ENCODE data around the gene CPSF7. TPM values are rescaled to one million over a fixed set of nuclear protein-coding genes. Genes with fewer than 3 reads are reported as not detected.
"Not testable (repeated sequence)": the region's sequence is repeated elsewhere in the genome, so short reads cannot be mapped to it uniquely, and the experiment has no call there.

The CPSF7 gene
- total and polyA plus RNA-seq, 9 donors, result 33.3 to 109 (median 83.4) TPM

- no peak overlapping the region for H3K27ac ChIP-seq
- WGBS, 3 donors, result 17 to 47% (median 33%) methylated on average over 1 of the region's 1 CpG
- H3K4me3 ChIP-seq, result no peak overlapping the region
- no peak for DNase-seq
- no peaks in the 10 kb centered on the region for H3K9me3 ChIP-seq
- H3K36me3 ChIP-seq, result no peaks in the 10 kb centered on the region
- TF ChIP-seq, protein P1, sequence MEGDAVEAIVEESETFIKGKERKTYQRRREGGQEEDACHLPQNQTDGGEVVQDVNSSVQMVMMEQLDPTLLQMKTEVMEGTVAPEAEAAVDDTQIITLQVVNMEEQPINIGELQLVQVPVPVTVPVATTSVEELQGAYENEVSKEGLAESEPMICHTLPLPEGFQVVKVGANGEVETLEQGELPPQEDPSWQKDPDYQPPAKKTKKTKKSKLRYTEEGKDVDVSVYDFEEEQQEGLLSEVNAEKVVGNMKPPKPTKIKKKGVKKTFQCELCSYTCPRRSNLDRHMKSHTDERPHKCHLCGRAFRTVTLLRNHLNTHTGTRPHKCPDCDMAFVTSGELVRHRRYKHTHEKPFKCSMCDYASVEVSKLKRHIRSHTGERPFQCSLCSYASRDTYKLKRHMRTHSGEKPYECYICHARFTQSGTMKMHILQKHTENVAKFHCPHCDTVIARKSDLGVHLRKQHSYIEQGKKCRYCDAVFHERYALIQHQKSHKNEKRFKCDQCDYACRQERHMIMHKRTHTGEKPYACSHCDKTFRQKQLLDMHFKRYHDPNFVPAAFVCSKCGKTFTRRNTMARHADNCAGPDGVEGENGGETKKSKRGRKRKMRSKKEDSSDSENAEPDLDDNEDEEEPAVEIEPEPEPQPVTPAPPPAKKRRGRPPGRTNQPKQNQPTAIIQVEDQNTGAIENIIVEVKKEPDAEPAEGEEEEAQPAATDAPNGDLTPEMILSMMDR (IDR thresholded peaks at IDR 0.05), result no peak
- TF ChIP-seq POLR2A (IDR thresholded peaks at IDR 0.05) (no peak), EP300 (IDR thresholded peaks at IDR 0.05) (no peak)
- peaks cover 12% of the 10 kb centered on the region for H3K4me1 ChIP-seq (ENCODE audit: insufficient read depth)
- no peaks in the 10 kb centered on the region for H3K27me3 ChIP-seq
- intact Hi-C loops (cut with DNase I), result loop anchor here in 1 of 4 donors (10.0 kb wide), 1 partner anchor 135 kb away; no protein-coding TSS in a partner anchor
Observed at GRCh38 chr11:61390161-61390560, 39.6 kb downstream of the CPSF7 start.

- no peak for DNase-seq
- WGBS, 3 donors, result 81 to 87% (median 83%) methylated on average over 15 of the region's 15 CpGs
- Histone ChIP-seq H3K9me3 (no peaks in the 10 kb centered on the region), H3K4me3 (no peak overlapping the region), H3K27me3 (no peaks in the 10 kb centered on the region), H3K36me3 (no peaks in the 10 kb centered on the region), H3K27ac (no peak overlapping the region), H3K4me1 (ENCODE audit: insufficient read depth) (peaks cover 2% of the 10 kb centered on the region)
- intact Hi-C loops (cut with DNase I), result loop anchor here in 3 of 4 donors (1.0 to 10.0 kb wide), 3 partner anchors 48 to 130 kb away; no protein-coding TSS in a partner anchor
- no peak for TF ChIP-seq POLR2A (IDR thresholded peaks at IDR 0.05)
- TF ChIP-seq, protein P1 (IDR thresholded peaks at IDR 0.05), result no peak
- no peak for TF ChIP-seq EP300 (IDR thresholded peaks at IDR 0.05)
Observed at GRCh38 chr11:61384271-61385242, 45.2 kb downstream of the CPSF7 start.

- DNase-seq; H3K36me3 ChIP-seq; H3K4me1 ChIP-seq (ENCODE audit: insufficient read depth); H3K27me3 ChIP-seq; H3K9me3 ChIP-seq; H3K27ac ChIP-seq; H3K4me3 ChIP-seq: not testable (repeated sequence)
- intact Hi-C loops (cut with DNase I), result loop anchor here in 2 of 4 donors (2.0 to 10.0 kb wide), 2 partner anchors 47 to 129 kb away; no protein-coding TSS in a partner anchor
- WGBS, 3 donors, result 90 to 94% (median 94%) methylated on average over 5 of the region's 5 CpGs
Observed at GRCh38 chr11:61383859-61384258, 45.9 kb downstream of the CPSF7 start.

DNA sequence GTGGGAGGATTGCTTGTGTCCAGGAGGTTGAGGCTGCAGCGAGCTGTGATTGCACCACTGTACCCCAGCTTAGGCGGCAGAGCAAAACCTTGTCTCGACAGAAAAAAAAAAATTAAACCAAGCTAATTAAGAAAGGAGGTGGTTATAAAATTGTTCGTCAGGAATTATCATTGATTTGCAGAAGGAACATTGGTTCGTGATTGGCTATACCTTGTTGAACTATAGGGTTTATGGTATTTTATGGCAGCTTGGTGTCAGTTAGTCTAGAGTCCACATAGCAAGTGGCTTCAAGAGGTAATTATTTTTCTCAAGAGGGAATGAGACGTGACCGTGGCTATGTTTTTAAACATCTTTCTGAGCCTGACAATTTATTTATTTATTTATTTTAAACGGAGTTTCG, 48.9 kb downstream of the CPSF7 start:
- Histone ChIP-seq H3K36me3 (no peaks in the 10 kb centered on the region), H3K27me3 (no peaks in the 10 kb centered on the region), H3K9me3 (no peaks in the 10 kb centered on the region), H3K4me1 (ENCODE audit: insufficient read depth) (peaks cover 10% of the 10 kb centered on the region), H3K4me3 (no peak overlapping the region), H3K27ac (no peak overlapping the region)
- intact Hi-C loops (cut with DNase I), result loop anchor here in 2 of 4 donors (2.0 to 10.0 kb wide), 2 partner anchors 44 to 126 kb away; no protein-coding TSS in a partner anchor
- 92 to 95% (median 93%) methylated on average over 9 of the region's 9 CpGs for WGBS, 3 donors
- TF ChIP-seq POLR2A (IDR thresholded peaks at IDR 0.05) (no peak), EP300 (IDR thresholded peaks at IDR 0.05) (no peak)
- TF ChIP-seq, protein P1 (IDR thresholded peaks at IDR 0.05), result no peak
- no peak for DNase-seq
